Measurements from ENCODE around the gene DNAI1. TPM values are rescaled to one million over a fixed set of nuclear protein-coding genes. Genes with fewer than 3 reads are reported as not detected.
A peak's percentile ranks its signal among the peaks of the same experiment; 100 is the strongest.

DNAI1 gene
- total RNA-seq, 4 donors from 2014 or later: 0.42 to 3.9 (median 0.66) TPM; not detected in 1

DNA sequence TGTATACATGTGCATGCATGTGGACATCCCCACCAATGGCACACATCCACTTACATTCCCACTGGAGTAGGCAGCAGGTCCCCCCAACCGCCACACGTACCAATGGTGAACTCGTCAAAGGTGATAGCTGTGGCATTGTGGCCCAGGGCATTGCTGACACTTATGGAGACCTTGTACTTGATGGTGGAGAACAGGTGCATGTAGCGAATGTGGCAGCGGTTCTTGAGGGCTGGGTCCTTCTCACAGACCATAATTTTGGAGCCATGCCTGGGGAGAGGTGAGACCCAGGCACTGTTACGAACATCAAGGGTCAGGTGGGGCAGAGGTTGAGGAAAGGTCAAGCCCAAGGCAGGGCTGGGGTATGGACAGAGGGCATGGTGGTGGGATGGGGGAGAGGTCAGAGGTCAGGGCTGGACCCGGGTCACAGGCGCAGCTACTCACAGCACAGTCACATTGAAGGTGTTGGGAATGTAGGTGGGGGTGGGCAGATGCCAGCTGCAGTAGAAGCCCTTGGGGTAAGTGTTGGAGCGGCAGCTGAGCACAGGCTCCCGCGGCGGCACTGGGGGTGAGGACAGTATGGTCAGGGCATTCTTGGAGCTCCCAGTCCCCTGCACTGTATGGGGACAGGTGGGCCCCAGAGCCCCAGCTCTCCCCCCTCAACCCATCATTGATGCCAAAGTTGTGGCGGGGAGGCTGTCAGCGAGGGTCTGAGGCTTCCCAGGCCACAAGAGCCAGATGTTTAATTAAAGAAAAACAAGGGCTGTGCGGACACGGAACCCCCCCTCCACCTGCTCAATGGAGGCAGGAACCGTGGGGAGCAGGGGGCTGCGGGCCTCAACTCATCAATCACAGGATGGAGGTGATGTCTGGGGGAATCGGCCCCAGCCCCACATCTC is 99.1 kb downstream of the DNAI1 start:
- 79 to 80% methylated on average over 17 to 19 of the region's 19 CpGs for WGBS, 2 donors

GRCh38 chr9:34558364-34558763 is 99.8 kb downstream of the DNAI1 start:
- 91 to 93% methylated on average over 9 of the region's 9 CpGs for WGBS, 2 donors
- TF ChIP-seq EP300 (IDR thresholded peaks at IDR 0.05): no peak
- TF ChIP-seq, protein P1, sequence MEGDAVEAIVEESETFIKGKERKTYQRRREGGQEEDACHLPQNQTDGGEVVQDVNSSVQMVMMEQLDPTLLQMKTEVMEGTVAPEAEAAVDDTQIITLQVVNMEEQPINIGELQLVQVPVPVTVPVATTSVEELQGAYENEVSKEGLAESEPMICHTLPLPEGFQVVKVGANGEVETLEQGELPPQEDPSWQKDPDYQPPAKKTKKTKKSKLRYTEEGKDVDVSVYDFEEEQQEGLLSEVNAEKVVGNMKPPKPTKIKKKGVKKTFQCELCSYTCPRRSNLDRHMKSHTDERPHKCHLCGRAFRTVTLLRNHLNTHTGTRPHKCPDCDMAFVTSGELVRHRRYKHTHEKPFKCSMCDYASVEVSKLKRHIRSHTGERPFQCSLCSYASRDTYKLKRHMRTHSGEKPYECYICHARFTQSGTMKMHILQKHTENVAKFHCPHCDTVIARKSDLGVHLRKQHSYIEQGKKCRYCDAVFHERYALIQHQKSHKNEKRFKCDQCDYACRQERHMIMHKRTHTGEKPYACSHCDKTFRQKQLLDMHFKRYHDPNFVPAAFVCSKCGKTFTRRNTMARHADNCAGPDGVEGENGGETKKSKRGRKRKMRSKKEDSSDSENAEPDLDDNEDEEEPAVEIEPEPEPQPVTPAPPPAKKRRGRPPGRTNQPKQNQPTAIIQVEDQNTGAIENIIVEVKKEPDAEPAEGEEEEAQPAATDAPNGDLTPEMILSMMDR (IDR thresholded peaks at IDR 0.05): no peak
- TF ChIP-seq POLR2A (IDR thresholded peaks at IDR 0.05): no peak
- Histone ChIP-seq H3K36me3 (peaks cover 0 to 15% (median 0%) of the 10 kb centered on the region in 3 donors), H3K9me3 (peaks cover 0 to 6% (median 0%) of the 10 kb centered on the region in 4 donors), H3K4me1 (peaks cover 0 to 36% (median 17%) of the 10 kb centered on the region in 4 donors), H3K27ac (no peak overlapping the region), H3K4me3 (no peak overlapping the region), H3K27me3 (no peaks in the 10 kb centered on the region)
- no peak for DNase-seq (ENCODE audit: low spot score in 2 of 2)

More for the DNA sequence above, 99.1 kb downstream of the DNAI1 start:
- no peak for TF ChIP-seq POLR2A (IDR thresholded peaks at IDR 0.05)
- TF ChIP-seq EP300 (IDR thresholded peaks at IDR 0.05): no peak
- TF ChIP-seq, protein P1 (IDR thresholded peaks at IDR 0.05): no peak
- no peak overlapping the region for H3K27ac ChIP-seq
- peaks cover 0 to 36% (median 17%) of the 10 kb centered on the region in 4 donors for H3K4me1 ChIP-seq
- no peak overlapping the region for H3K4me3 ChIP-seq
- peaks cover 0 to 8% (median 0%) of the 10 kb centered on the region in 3 donors for H3K36me3 ChIP-seq
- H3K27me3 ChIP-seq: no peaks in the 10 kb centered on the region
- peaks cover 0 to 6% (median 0%) of the 10 kb centered on the region in 4 donors for H3K9me3 ChIP-seq
- DNase-seq (ENCODE audit: low spot score in 2 of 2): no peak

DNA sequence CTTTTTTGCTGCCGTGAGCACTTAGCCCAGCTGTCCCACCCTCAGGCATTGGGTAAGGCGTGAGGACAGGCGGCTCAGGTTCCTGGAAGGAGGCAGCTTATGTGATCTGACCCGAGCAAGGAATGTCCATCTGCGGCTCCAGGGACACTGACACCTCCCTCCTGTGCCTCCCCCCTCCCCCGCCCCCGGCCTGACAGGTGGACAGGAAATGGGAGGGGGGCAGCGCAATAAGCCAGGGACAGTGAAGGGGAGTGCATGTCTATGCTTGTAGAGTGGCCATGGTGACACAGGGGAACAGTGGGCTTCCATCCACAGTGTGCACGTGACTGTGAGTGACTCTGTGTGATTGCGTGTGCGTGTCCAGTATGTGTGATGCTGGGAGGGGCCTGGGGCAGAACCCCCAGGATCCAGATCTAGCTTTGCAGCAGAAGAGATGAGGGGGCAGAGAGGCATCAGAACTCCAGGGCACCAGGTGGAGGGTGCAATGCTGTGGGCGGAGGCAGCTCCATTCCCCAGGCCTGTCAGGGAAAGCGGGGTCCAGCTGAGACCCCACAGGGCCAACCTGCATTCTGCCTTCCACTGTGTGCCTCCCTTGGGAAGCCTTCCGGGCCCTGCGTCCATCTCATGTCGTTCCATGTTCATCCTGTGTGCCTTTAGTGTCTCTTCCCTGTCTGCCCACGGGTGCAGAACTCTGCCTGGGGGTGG is 100.5 kb downstream of the DNAI1 start:
- H3K9me3 ChIP-seq: peaks cover 0 to 6% (median 0%) of the 10 kb centered on the region in 4 donors
- H3K4me1 ChIP-seq: peaks cover 0 to 36% (median 17%) of the 10 kb centered on the region in 4 donors
- no peak overlapping the region for H3K4me3 ChIP-seq
- no peaks in the 10 kb centered on the region for H3K27me3 ChIP-seq
- DNase-seq (ENCODE audit: low spot score in 2 of 2): no peak
- H3K36me3 ChIP-seq: peaks cover 0 to 20% (median 0%) of the 10 kb centered on the region in 3 donors
- H3K27ac ChIP-seq: peak overlapping the region in 3 of 4 donors; percentile 28 to 72 (median 71)
- WGBS, 2 donors: 62 to 68% methylated on average over 12 to 14 of the region's 17 CpGs
- TF ChIP-seq EP300 (IDR thresholded peaks at IDR 0.05): no peak
- TF ChIP-seq, protein P1 (IDR thresholded peaks at IDR 0.05): no peak
- no peak for TF ChIP-seq POLR2A (IDR thresholded peaks at IDR 0.05)

GRCh38 chr9:34559624-34560455 is 101.2 kb downstream of the DNAI1 start:
- Histone ChIP-seq H3K27ac (peak overlapping the region in 3 of 4 donors; percentile 28 to 72 (median 71)), H3K4me1 (peaks cover 0 to 35% (median 17%) of the 10 kb centered on the region in 4 donors), H3K36me3 (peaks cover 0 to 25% (median 0%) of the 10 kb centered on the region in 3 donors), H3K4me3 (no peak overlapping the region), H3K9me3 (peaks cover 0 to 6% (median 0%) of the 10 kb centered on the region in 4 donors), H3K27me3 (no peaks in the 10 kb centered on the region)
- peak in 1 of 2 donors; percentile 37 for DNase-seq (ENCODE audit: low spot score in 2 of 2)
- 4 to 7% methylated on average over 16 to 19 of the region's 21 CpGs for WGBS, 2 donors
- peak in 1 of 2 donors; percentile 44 for TF ChIP-seq EP300 (IDR thresholded peaks at IDR 0.05)
- TF ChIP-seq, protein P1 (IDR thresholded peaks at IDR 0.05): no peak

Measured in tibial nerve (tissue), 4 donors.